Gastroesophageal sphincter (tissue), 4 donors: ENCODE measurements around the gene SEMA3D. TPM values are rescaled to one million over a fixed set of nuclear protein-coding genes. Genes with fewer than 3 reads are reported as not detected.

ENCODE experiments used
- ATAC-seq: fragments of 150-250 bp; one replicate; pipeline ENCODE4 v1.9.1; 2016; ENCODE audit warnings: mild to moderate bottlenecking, moderate library complexity
- H3K27ac ChIP-seq, 4 donors: fragments of 200-600 bp; sonication (generic) in 3 of 4; 1 replicate in 3 of 4; 2 replicates in 1 of 4; pipeline ENCODE4 v1.5.1; 2016 to 2019
- H3K27me3 ChIP-seq: fragments of 200-600 bp; sonication (generic); one replicate; pipeline ENCODE4 v1.5.1; 2019
- H3K36me3 ChIP-seq, 2 donors: fragments of 200-600 bp; sonication (generic); one replicate each; pipeline ENCODE4 v1.5.1; 2019; ENCODE audit warnings: control low read depth in 1 of 2
- H3K4me1 ChIP-seq, 3 donors: fragments of 200-600 bp; sonication (generic); 1 replicate in 2 of 3; 2 replicates in 1 of 3; pipeline ENCODE4 v1.5.1; 2016 to 2019; ENCODE audit warnings: control low read depth in 2 of 3
- H3K4me3 ChIP-seq, 2 donors: fragments of 200-600 bp; sonication (generic); one replicate each; pipeline ENCODE4 v1.5.1; 2019; ENCODE audit warnings: mild to moderate bottlenecking in 1 of 2, moderate library complexity in 1 of 2
- H3K9me3 ChIP-seq, 3 donors: fragments of 200-600 bp; sonication (generic); one replicate each; pipeline ENCODE4 v1.5.1; 2017 to 2019; ENCODE audit warnings: control low read depth in 2 of 3
- CTCF ChIP-seq, 4 experiments: fragments of 200-600 bp in 2 of 4; fragments of 450-650 bp in 2 of 4; sonication (generic) in 1 of 4; IDR thresholded peaks; one replicate each; pipeline ENCODE4 v1.5.1; 2017 to 2019; ENCODE audit warnings: antibody characterized with exemption in 4 of 4, mild to moderate bottlenecking in 2 of 4, moderate library complexity in 2 of 4
- EP300 ChIP-seq: sonication (generic); formaldehyde crosslinking; IDR thresholded peaks from one replicate; pipeline ENCODE4 v1.6.1; 2017; ENCODE audit warnings: antibody characterized with exemption, mild to moderate bottlenecking
- POLR2A ChIP-seq, 2 donors: fragments of 450-650 bp; IDR thresholded peaks; one replicate each; pipeline ENCODE4 v1.6.1; 2017; ENCODE audit warnings: antibody characterized with exemption in 2 of 2, mild to moderate bottlenecking in 2 of 2, moderate library complexity in 1 of 2
- POLR2AphosphoS5 ChIP-seq: sonication (generic); formaldehyde crosslinking; IDR thresholded peaks from one replicate; pipeline ENCODE4 v1.6.1; 2017; ENCODE audit warnings: antibody characterized with exemption
- WGBS, 2 donors: methylation state at CpG; one replicate each; pipeline ENCODE4 v1.1.5; 2018; ENCODE audit warnings: low coverage in 1 of 2; 5-methylcytosine and 5-hydroxymethylcytosine counted together
- total RNA-seq, 4 donors: library from RNA; depleted of rRNA; stranded (reverse); fragments of >200 nt; gene quantifications; one replicate each; pipeline ENCODE4 v1.1.0, GENCODE V29; 2016

SEMA3D gene
- total RNA-seq, 4 donors from 2014 or later: 0.27 to 24.6 (median 6.5) TPM

- no peaks in the 10 kb centered on the region for H3K9me3 ChIP-seq
- no peak for TF ChIP-seq CTCF (IDR thresholded peaks at IDR 0.05)
- no peak overlapping the region for H3K27ac ChIP-seq
- H3K36me3 ChIP-seq: no peaks in the 10 kb centered on the region
- no peak for ATAC-seq
- no peak overlapping the region for H3K4me3 ChIP-seq
- no peaks in the 10 kb centered on the region for H3K4me1 ChIP-seq
- 61 to 70% methylated on average over 7 of the region's 7 CpGs for WGBS, 2 donors
- H3K27me3 ChIP-seq: no peaks in the 10 kb centered on the region
Observed at GRCh38 chr7:85033263-85033662, 153.6 kb downstream of the SEMA3D start.

GRCh38 chr7:85031475-85031874, 155.4 kb downstream of the SEMA3D start:
- H3K4me1 ChIP-seq: no peaks in the 10 kb centered on the region
- no peaks in the 10 kb centered on the region for H3K27me3 ChIP-seq
- H3K27ac ChIP-seq: no peak overlapping the region
- H3K36me3 ChIP-seq: no peaks in the 10 kb centered on the region
- no peak overlapping the region for H3K4me3 ChIP-seq
- WGBS, 2 donors: 41 to 88% methylated on average over 3 of the region's 3 CpGs
- no peak for TF ChIP-seq POLR2A (IDR thresholded peaks at IDR 0.05)
- TF ChIP-seq EP300: no peak
- no peaks in the 10 kb centered on the region for H3K9me3 ChIP-seq
- ATAC-seq: no peak

GRCh38 chr7:85030893-85031292, 156.0 kb downstream of the SEMA3D start:
- Histone ChIP-seq H3K9me3 (no peaks in the 10 kb centered on the region), H3K36me3 (no peaks in the 10 kb centered on the region), H3K27me3 (no peaks in the 10 kb centered on the region), H3K4me1 (no peaks in the 10 kb centered on the region), H3K4me3 (no peak overlapping the region), H3K27ac (no peak overlapping the region)
- TF ChIP-seq POLR2A (IDR thresholded peaks at IDR 0.05) (no peak), CTCF (IDR thresholded peaks at IDR 0.05) (peak; percentile 19 to 53 (median 40))
- no peak for ATAC-seq

GRCh38 chr7:85025312-85025756, 161.5 kb downstream of the SEMA3D start:
- Histone ChIP-seq H3K36me3 (no peaks in the 10 kb centered on the region), H3K4me3 (no peak overlapping the region), H3K27ac (no peak overlapping the region), H3K27me3 (no peaks in the 10 kb centered on the region), H3K9me3 (no peaks in the 10 kb centered on the region), H3K4me1 (no peaks in the 10 kb centered on the region)
- WGBS, 2 donors: 50 to 73% methylated on average over 3 of the region's 3 CpGs
- no peak for TF ChIP-seq EP300
- no peak for TF ChIP-seq POLR2A (IDR thresholded peaks at IDR 0.05)
- no peak for TF ChIP-seq POLR2AphosphoS5
- TF ChIP-seq CTCF (IDR thresholded peaks at IDR 0.05): no peak
- no peak for ATAC-seq

GRCh38 chr7:85023916-85024315, 162.9 kb downstream of the SEMA3D start:
- H3K4me1 ChIP-seq: no peaks in the 10 kb centered on the region
- H3K36me3 ChIP-seq: no peaks in the 10 kb centered on the region
- no peak overlapping the region for H3K4me3 ChIP-seq
- no peak for TF ChIP-seq POLR2A (IDR thresholded peaks at IDR 0.05)
- TF ChIP-seq POLR2AphosphoS5: no peak
- no peak for TF ChIP-seq EP300
- no peak for TF ChIP-seq CTCF (IDR thresholded peaks at IDR 0.05)
- ATAC-seq: no peak
- no peaks in the 10 kb centered on the region for H3K9me3 ChIP-seq
- no peak overlapping the region for H3K27ac ChIP-seq
- no peaks in the 10 kb centered on the region for H3K27me3 ChIP-seq
- WGBS, 2 donors: 70 to 88% methylated on average over 4 of the region's 4 CpGs
